KOPT-K1 (cell line): ENCODE results near the gene TGFBR1.
A peak's percentile ranks its signal among the peaks of the same experiment; 100 is the strongest.

Source experiments
- H3K27ac ChIP-seq: fragments of 200-600 bp; sonication (generic); 2 replicates; pipeline ENCODE4 v1.5.1; 2016; ENCODE audit warnings: antibody characterized with exemption, mild to moderate bottlenecking, low read depth, low read length; ENCODE audit not compliant: poor library complexity, severe bottlenecking
- H3K36me3 ChIP-seq: fragments of 200-600 bp; sonication (generic); 2 replicates; pipeline ENCODE4 v1.5.1; 2017; ENCODE audit warnings: antibody characterized with exemption, mild to moderate bottlenecking, low read length, moderate library complexity; ENCODE audit not compliant: insufficient read depth
- H3K9me3 ChIP-seq: fragments of 200-600 bp; sonication (generic); 2 replicates; pipeline ENCODE4 v1.5.1; 2017; ENCODE audit warnings: antibody characterized with exemption, low read length, mild to moderate bottlenecking; ENCODE audit not compliant: insufficient read depth, poor library complexity, severe bottlenecking

The TGFBR1 gene

GRCh38 chr9:99112750-99113413 lies 8.0 kb downstream of the TGFBR1 start:
- H3K27ac ChIP-seq = no peak overlapping the region
- H3K36me3 ChIP-seq = no peaks in the 10 kb centered on the region
- no peaks in the 10 kb centered on the region for H3K9me3 ChIP-seq

GRCh38 chr9:99113414-99114048 lies 8.6 kb downstream of the TGFBR1 start:
- Histone ChIP-seq H3K36me3 (no peaks in the 10 kb centered on the region), H3K27ac (no peak overlapping the region), H3K9me3 (no peaks in the 10 kb centered on the region)

- H3K9me3 ChIP-seq = no peaks in the 10 kb centered on the region
- H3K27ac ChIP-seq = no peak overlapping the region
- no peaks in the 10 kb centered on the region for H3K36me3 ChIP-seq
Observed at GRCh38 chr9:99114049-99114440, 9.1 kb downstream of the TGFBR1 start.

- H3K27ac ChIP-seq = no peak overlapping the region
- H3K9me3 ChIP-seq = no peaks in the 10 kb centered on the region
- H3K36me3 ChIP-seq = no peaks in the 10 kb centered on the region
Observed at GRCh38 chr9:99114846-99115500, 10.1 kb downstream of the TGFBR1 start.

- H3K36me3 ChIP-seq = no peaks in the 10 kb centered on the region
- no peak overlapping the region for H3K27ac ChIP-seq
- H3K9me3 ChIP-seq = no peaks in the 10 kb centered on the region
Observed at GRCh38 chr9:99116003-99116411, 11.1 kb downstream of the TGFBR1 start.

GRCh38 chr9:99118782-99119466 lies 14.0 kb downstream of the TGFBR1 start:
- no peaks in the 10 kb centered on the region for H3K36me3 ChIP-seq
- peak overlapping the region; percentile 49 for H3K27ac ChIP-seq
- H3K9me3 ChIP-seq = no peaks in the 10 kb centered on the region

- Histone ChIP-seq H3K9me3 (no peaks in the 10 kb centered on the region), H3K36me3 (no peaks in the 10 kb centered on the region), H3K27ac (no peak overlapping the region)
Observed at GRCh38 chr9:99119976-99120655, 15.2 kb downstream of the TGFBR1 start.

GRCh38 chr9:99121604-99122003 lies 16.7 kb downstream of the TGFBR1 start:
- H3K9me3 ChIP-seq = no peaks in the 10 kb centered on the region
- H3K36me3 ChIP-seq = no peaks in the 10 kb centered on the region
- no peak overlapping the region for H3K27ac ChIP-seq

- Histone ChIP-seq H3K9me3 (no peaks in the 10 kb centered on the region), H3K36me3 (no peaks in the 10 kb centered on the region), H3K27ac (no peak overlapping the region)
Observed at GRCh38 chr9:99124534-99125255, 19.8 kb downstream of the TGFBR1 start.

GRCh38 chr9:99125446-99125845 lies 20.5 kb downstream of the TGFBR1 start:
- no peak overlapping the region for H3K27ac ChIP-seq
- no peaks in the 10 kb centered on the region for H3K36me3 ChIP-seq
- no peaks in the 10 kb centered on the region for H3K9me3 ChIP-seq

- H3K27ac ChIP-seq = no peak overlapping the region
- no peaks in the 10 kb centered on the region for H3K36me3 ChIP-seq
- H3K9me3 ChIP-seq = no peaks in the 10 kb centered on the region
Observed at GRCh38 chr9:99126312-99126711, 21.4 kb downstream of the TGFBR1 start.

- Histone ChIP-seq H3K9me3 (no peaks in the 10 kb centered on the region), H3K36me3 (no peaks in the 10 kb centered on the region), H3K27ac (no peak overlapping the region)
Observed at GRCh38 chr9:99127356-99128132, 22.6 kb downstream of the TGFBR1 start.

- no peaks in the 10 kb centered on the region for H3K9me3 ChIP-seq
- H3K36me3 ChIP-seq = no peaks in the 10 kb centered on the region
- no peak overlapping the region for H3K27ac ChIP-seq
Observed at GRCh38 chr9:99128133-99128406, 23.2 kb downstream of the TGFBR1 start.

GRCh38 chr9:99129091-99129490 lies 24.2 kb downstream of the TGFBR1 start:
- H3K36me3 ChIP-seq = no peaks in the 10 kb centered on the region
- no peak overlapping the region for H3K27ac ChIP-seq
- no peaks in the 10 kb centered on the region for H3K9me3 ChIP-seq
